ENCODE measurements around the gene HTRA3.

HTRA3 gene

GRCh38 chr4:8293131-8293975, 23.8 kb downstream of the HTRA3 start:
- no peak for DNase-seq (ENCODE audit: low read depth)

GRCh38 chr4:8294036-8294435, 24.5 kb downstream of the HTRA3 start:
- no peak for DNase-seq (ENCODE audit: low read depth)

- DNase-seq (ENCODE audit: low read depth), result no peak
Measured at GRCh38 chr4:8294775-8295174, 25.2 kb downstream of the HTRA3 start.

- DNase-seq (ENCODE audit: low read depth), result no peak
Measured at GRCh38 chr4:8295471-8295870, 25.9 kb downstream of the HTRA3 start.

- DNase-seq (ENCODE audit: low read depth), result no peak
Measured at GRCh38 chr4:8296491-8296890, 26.9 kb downstream of the HTRA3 start.

- DNase-seq (ENCODE audit: low read depth), result no peak
Measured at GRCh38 chr4:8297141-8297601, 27.6 kb downstream of the HTRA3 start.

GRCh38 chr4:8297691-8298485, 28.3 kb downstream of the HTRA3 start:
- DNase-seq (ENCODE audit: low read depth), result no peak

GRCh38 chr4:8300832-8301231, 31.3 kb downstream of the HTRA3 start:
- DNase-seq (ENCODE audit: low read depth), result no peak

GRCh38 chr4:8301851-8302730, 32.5 kb downstream of the HTRA3 start:
- DNase-seq (ENCODE audit: low read depth), result no peak

- DNase-seq (ENCODE audit: low read depth), result no peak
Measured at GRCh38 chr4:8303081-8303480, 33.5 kb downstream of the HTRA3 start.

GRCh38 chr4:8303485-8304281, 34.1 kb downstream of the HTRA3 start:
- DNase-seq (ENCODE audit: low read depth), result no peak

- no peak for DNase-seq (ENCODE audit: low read depth)
Measured at GRCh38 chr4:8304827-8305695, 35.5 kb downstream of the HTRA3 start.

GRCh38 chr4:8305851-8306471, 36.4 kb downstream of the HTRA3 start:
- no peak for DNase-seq (ENCODE audit: low read depth)

- DNase-seq (ENCODE audit: low read depth), result no peak
Measured at GRCh38 chr4:8306511-8307021, 37.0 kb downstream of the HTRA3 start.

GRCh38 chr4:8307121-8307520, 37.6 kb downstream of the HTRA3 start:
- no peak for DNase-seq (ENCODE audit: low read depth)

- DNase-seq (ENCODE audit: low read depth), result no peak
Measured at GRCh38 chr4:8307714-8308113, 38.2 kb downstream of the HTRA3 start.

GRCh38 chr4:8308144-8308543, 38.6 kb downstream of the HTRA3 start:
- no peak for DNase-seq (ENCODE audit: low read depth)

GRCh38 chr4:8308856-8309771, 39.6 kb downstream of the HTRA3 start:
- no peak for DNase-seq (ENCODE audit: low read depth)

- DNase-seq (ENCODE audit: low read depth), result no peak
Measured at GRCh38 chr4:8310306-8310705, 40.8 kb downstream of the HTRA3 start.
